Neural cell (in vitro differentiated cells): ENCODE results near the gene KLHL4. TPM values are rescaled to one million over a fixed set of nuclear protein-coding genes. Genes with fewer than 3 reads are reported as not detected.

Experiments used
- H2AFZ ChIP-seq: fragments of 200-600, 300-800 bp; sonication (generic), shearing (Covaris generic); 2 replicates; pipeline ENCODE4 v1.6.0; 2014; ENCODE audit warnings: low read depth, mild to moderate bottlenecking, antibody characterized with exemption, low read length, moderate library complexity
- H3F3A ChIP-seq: fragments of 200-600 bp; shearing (Covaris generic); 2 replicates; pipeline ENCODE4 v1.6.1; 2016; ENCODE audit warnings: mild to moderate bottlenecking, moderate library complexity, mixed read lengths, antibody characterized with exemption, low read length; ENCODE audit not compliant: insufficient read depth, poor library complexity, severe bottlenecking
- H3K27ac ChIP-seq: fragments of 200-600, 300-800 bp; sonication (generic), shearing (Covaris generic); 2 replicates; pipeline ENCODE4 v1.5.1; 2014; ENCODE audit warnings: mild to moderate bottlenecking, low read length, moderate library complexity
- H3K27me3 ChIP-seq: fragments of 300-800, 200-600 bp; sonication (generic), shearing (Covaris generic); 2 replicates; pipeline ENCODE4 v1.6.0; 2014; ENCODE audit warnings: mild to moderate bottlenecking, low read depth, low read length, moderate library complexity; ENCODE audit not compliant: insufficient read depth
- H3K36me3 ChIP-seq: fragments of 300-800, 200-600 bp; sonication (generic), shearing (Covaris generic); 2 replicates; pipeline ENCODE4 v1.5.1; 2014; ENCODE audit warnings: mild to moderate bottlenecking, antibody characterized with exemption, low read length, moderate library complexity; ENCODE audit not compliant: insufficient read depth
- H3K4me2 ChIP-seq: fragments of 300-800, 200-600 bp; sonication (generic), shearing (Covaris generic); 2 replicates; pipeline ENCODE4 v1.6.0; 2014; ENCODE audit warnings: mild to moderate bottlenecking, low read length
- H3K4me3 ChIP-seq: fragments of 300-800, 200-600 bp; sonication (generic), shearing (Covaris generic); 2 replicates; pipeline ENCODE4 v1.5.1; 2014; ENCODE audit warnings: mild to moderate bottlenecking, low read length, moderate library complexity
- H3K79me2 ChIP-seq: fragments of 200-600 bp; shearing (Covaris generic); replicated peaks from 2 replicates; pipeline ENCODE4 v1.6.0; 2014; ENCODE audit warnings: mild to moderate bottlenecking, low read length, moderate library complexity; ENCODE audit not compliant: insufficient read depth
- H3K9ac ChIP-seq: fragments of 300-800, 200-600 bp; sonication (generic), shearing (Covaris generic); 2 replicates; pipeline ENCODE4 v1.6.1; 2016; ENCODE audit warnings: mild to moderate bottlenecking, low read length, mixed read lengths
- H3K9me2 ChIP-seq: fragments of 200-600 bp; shearing (Covaris generic); 2 replicates; pipeline ENCODE4 v1.6.1; 2016; ENCODE audit warnings: mild to moderate bottlenecking, low read length, mixed read lengths; ENCODE audit not compliant: insufficient read depth
- H3K9me3 ChIP-seq: fragments of 200-600, 300-800 bp; sonication (generic), shearing (Covaris generic); 2 replicates; pipeline ENCODE4 v1.6.1; 2016; ENCODE audit warnings: mild to moderate bottlenecking, mixed run types, low read length, moderate library complexity, mixed read lengths
- H4K20me1 ChIP-seq: fragments of 200-600 bp; shearing (Covaris generic); 2 replicates; pipeline ENCODE4 v1.6.1; 2016; ENCODE audit warnings: mild to moderate bottlenecking, mixed run types; ENCODE audit not compliant: insufficient read depth
- EP300 ChIP-seq: fragments of 450-650 bp; conservative IDR thresholded peaks from 2 replicates; pipeline ENCODE4 v1.6.1; 2014; ENCODE audit warnings: antibody characterized with exemption, mild to moderate bottlenecking, moderate library complexity; ENCODE audit not compliant: poor library complexity, severe bottlenecking
- EZH2 ChIP-seq: fragments of 200-600, 300-800 bp; shearing (Covaris generic), sonication (generic); IDR thresholded peaks from 2 replicates; pipeline ENCODE4 v1.6.1; 2014; ENCODE audit warnings: antibody characterized with exemption, low read length, borderline replicate concordance, mild to moderate bottlenecking; ENCODE audit not compliant: insufficient read depth, poor library complexity, severe bottlenecking
- MXI1 ChIP-seq: fragments of 450-650 bp; conservative IDR thresholded peaks from 2 replicates; pipeline ENCODE4 v1.6.1; 2014; ENCODE audit warnings: antibody characterized with exemption, mild to moderate bottlenecking; ENCODE audit not compliant: poor library complexity, severe bottlenecking
- POLR2AphosphoS5 ChIP-seq: IDR thresholded peaks from 2 replicates; pipeline ENCODE4 v1.6.1; 2012
- RAD21 ChIP-seq: fragments of 450-650 bp; conservative IDR thresholded peaks from 2 replicates; pipeline ENCODE4 v1.6.1; 2014; ENCODE audit warnings: antibody characterized with exemption, mild to moderate bottlenecking, moderate library complexity
- SMC3 ChIP-seq: fragments of 450-650 bp; conservative IDR thresholded peaks from 2 replicates; pipeline ENCODE4 v1.6.1; 2014; ENCODE audit warnings: antibody characterized with exemption, mild to moderate bottlenecking, moderate library complexity; ENCODE audit not compliant: poor library complexity
- TAF1 ChIP-seq: IDR thresholded peaks from 2 replicates; pipeline ENCODE4 v1.6.1; 2012; ENCODE audit warnings: low read depth
- polyA plus RNA-seq: library from polyadenylated mRNA; depleted of rRNA; stranded (reverse); fragments of >200 nt; gene quantifications from 2 replicates; pipeline ENCODE4 v1.2.3, GENCODE V29; 2014
- TF ChIP-seq, protein P1 (sequence below): fragments of 450-650 bp; IDR thresholded peaks from 2 replicates; pipeline ENCODE4 v1.5.1; 2014; ENCODE audit warnings: antibody characterized with exemption, mild to moderate bottlenecking, moderate library complexity; ENCODE audit not compliant: poor library complexity, severe bottlenecking
- TF ChIP-seq, protein P2 (sequence below): IDR thresholded peaks from 2 replicates; pipeline ENCODE4 v1.6.1; 2012; ENCODE audit warnings: borderline replicate concordance

KLHL4 gene
- polyA plus RNA-seq, 1 donor from 2014 or later: 2.8 TPM

DNA sequence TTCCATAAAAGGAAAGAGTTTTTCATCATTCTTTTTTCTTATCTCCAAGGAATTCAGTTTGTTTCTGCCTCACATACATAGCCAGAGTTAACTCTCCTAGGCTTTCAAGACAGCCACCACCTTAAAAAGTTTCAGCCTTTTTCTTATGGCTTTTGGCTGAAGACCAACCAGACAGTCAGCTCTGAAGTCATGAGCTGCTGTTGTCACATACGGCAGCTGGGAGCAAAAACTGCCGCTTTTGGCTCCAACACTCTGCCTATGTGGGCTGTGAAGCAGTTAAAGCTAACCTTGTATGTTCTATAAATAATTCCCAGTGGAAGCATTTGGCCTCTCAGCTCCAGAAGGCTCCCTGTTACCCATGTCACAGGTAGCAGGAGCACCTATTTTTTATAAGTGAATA, 104.1 kb downstream of the KLHL4 start:
- no peaks in the 10 kb centered on the region for H3K27me3 ChIP-seq
- H3K4me3 ChIP-seq: no peak overlapping the region
- H3K79me2 ChIP-seq: no peaks in the 10 kb centered on the region
- H3K9me3 ChIP-seq: no peaks in the 10 kb centered on the region
- no peak overlapping the region for H3K27ac ChIP-seq
- no peak overlapping the region for H2AFZ ChIP-seq
- H3K9ac ChIP-seq: no peak overlapping the region
- no peaks in the 10 kb centered on the region for H3K9me2 ChIP-seq
- no peak for TF ChIP-seq RAD21
- no peak for TF ChIP-seq POLR2AphosphoS5
- no peak for TF ChIP-seq MXI1
- TF ChIP-seq TAF1: no peak
- no peak for TF ChIP-seq EZH2
- H3K36me3 ChIP-seq: no peaks in the 10 kb centered on the region
- H3F3A ChIP-seq: no peaks in the 10 kb centered on the region
- no peak overlapping the region for H3K4me2 ChIP-seq
- H4K20me1 ChIP-seq: no peaks in the 10 kb centered on the region

DNA sequence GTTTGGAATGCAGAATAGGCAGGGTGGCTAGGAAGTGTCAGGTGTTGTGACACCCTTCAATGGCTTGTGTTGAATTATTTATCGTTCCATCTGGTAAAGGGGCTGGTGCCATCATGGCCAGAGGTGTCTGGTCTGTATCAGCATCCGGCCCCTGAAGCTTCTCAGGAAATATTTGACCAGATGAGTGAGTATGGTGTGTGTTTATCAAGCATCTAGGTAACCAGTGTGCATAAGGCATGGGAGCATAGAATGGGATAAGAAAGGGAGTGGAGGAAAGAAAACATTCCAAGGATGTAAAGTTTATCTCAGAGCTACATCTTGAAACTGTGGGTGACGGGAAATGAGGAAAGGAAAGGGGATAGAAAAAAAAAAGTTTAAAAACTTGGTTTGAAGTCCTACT, 109.4 kb downstream of the KLHL4 start:
- Histone ChIP-seq H3K27ac (no peak overlapping the region), H3K27me3 (no peaks in the 10 kb centered on the region), H3K79me2 (no peaks in the 10 kb centered on the region), H2AFZ (no peak overlapping the region), H3K9ac (no peak overlapping the region), H3K9me3 (no peaks in the 10 kb centered on the region), H3K9me2 (no peaks in the 10 kb centered on the region), H3K4me3 (no peak overlapping the region), H3K4me2 (no peak overlapping the region), H4K20me1 (no peaks in the 10 kb centered on the region), H3K36me3 (no peaks in the 10 kb centered on the region), H3F3A (no peaks in the 10 kb centered on the region)
- TF ChIP-seq RAD21 (no peak), EP300 (no peak), SMC3 (no peak), MXI1 (no peak), TAF1 (no peak), EZH2 (no peak), POLR2AphosphoS5 (no peak)
- TF ChIP-seq, protein P1, sequence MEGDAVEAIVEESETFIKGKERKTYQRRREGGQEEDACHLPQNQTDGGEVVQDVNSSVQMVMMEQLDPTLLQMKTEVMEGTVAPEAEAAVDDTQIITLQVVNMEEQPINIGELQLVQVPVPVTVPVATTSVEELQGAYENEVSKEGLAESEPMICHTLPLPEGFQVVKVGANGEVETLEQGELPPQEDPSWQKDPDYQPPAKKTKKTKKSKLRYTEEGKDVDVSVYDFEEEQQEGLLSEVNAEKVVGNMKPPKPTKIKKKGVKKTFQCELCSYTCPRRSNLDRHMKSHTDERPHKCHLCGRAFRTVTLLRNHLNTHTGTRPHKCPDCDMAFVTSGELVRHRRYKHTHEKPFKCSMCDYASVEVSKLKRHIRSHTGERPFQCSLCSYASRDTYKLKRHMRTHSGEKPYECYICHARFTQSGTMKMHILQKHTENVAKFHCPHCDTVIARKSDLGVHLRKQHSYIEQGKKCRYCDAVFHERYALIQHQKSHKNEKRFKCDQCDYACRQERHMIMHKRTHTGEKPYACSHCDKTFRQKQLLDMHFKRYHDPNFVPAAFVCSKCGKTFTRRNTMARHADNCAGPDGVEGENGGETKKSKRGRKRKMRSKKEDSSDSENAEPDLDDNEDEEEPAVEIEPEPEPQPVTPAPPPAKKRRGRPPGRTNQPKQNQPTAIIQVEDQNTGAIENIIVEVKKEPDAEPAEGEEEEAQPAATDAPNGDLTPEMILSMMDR: no peak
- TF ChIP-seq, protein P2, sequence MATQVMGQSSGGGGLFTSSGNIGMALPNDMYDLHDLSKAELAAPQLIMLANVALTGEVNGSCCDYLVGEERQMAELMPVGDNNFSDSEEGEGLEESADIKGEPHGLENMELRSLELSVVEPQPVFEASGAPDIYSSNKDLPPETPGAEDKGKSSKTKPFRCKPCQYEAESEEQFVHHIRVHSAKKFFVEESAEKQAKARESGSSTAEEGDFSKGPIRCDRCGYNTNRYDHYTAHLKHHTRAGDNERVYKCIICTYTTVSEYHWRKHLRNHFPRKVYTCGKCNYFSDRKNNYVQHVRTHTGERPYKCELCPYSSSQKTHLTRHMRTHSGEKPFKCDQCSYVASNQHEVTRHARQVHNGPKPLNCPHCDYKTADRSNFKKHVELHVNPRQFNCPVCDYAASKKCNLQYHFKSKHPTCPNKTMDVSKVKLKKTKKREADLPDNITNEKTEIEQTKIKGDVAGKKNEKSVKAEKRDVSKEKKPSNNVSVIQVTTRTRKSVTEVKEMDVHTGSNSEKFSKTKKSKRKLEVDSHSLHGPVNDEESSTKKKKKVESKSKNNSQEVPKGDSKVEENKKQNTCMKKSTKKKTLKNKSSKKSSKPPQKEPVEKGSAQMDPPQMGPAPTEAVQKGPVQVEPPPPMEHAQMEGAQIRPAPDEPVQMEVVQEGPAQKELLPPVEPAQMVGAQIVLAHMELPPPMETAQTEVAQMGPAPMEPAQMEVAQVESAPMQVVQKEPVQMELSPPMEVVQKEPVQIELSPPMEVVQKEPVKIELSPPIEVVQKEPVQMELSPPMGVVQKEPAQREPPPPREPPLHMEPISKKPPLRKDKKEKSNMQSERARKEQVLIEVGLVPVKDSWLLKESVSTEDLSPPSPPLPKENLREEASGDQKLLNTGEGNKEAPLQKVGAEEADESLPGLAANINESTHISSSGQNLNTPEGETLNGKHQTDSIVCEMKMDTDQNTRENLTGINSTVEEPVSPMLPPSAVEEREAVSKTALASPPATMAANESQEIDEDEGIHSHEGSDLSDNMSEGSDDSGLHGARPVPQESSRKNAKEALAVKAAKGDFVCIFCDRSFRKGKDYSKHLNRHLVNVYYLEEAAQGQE: no peak

DNA sequence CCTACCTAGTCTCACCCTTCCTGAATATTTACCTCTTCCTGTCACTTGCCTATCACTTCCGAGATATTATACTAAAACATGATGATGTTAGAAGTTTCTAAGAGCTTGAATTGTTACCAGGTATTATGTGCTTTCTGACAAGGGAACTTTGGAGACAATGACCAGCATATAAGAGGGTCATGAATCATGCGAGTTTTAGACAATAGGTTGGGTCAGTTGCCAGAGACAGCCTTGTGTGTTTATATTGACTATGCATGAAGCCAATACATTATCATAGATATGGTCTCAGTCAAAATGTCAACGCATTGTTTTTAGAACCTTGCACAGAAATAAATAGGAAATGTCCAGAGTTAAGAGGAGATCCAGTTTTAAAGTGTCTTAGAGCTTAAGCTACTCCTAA, 116.8 kb downstream of the KLHL4 start:
- Histone ChIP-seq H3K9me2 (no peaks in the 10 kb centered on the region), H3K79me2 (no peaks in the 10 kb centered on the region), H3K36me3 (no peaks in the 10 kb centered on the region), H2AFZ (no peak overlapping the region), H3K9ac (no peak overlapping the region), H3F3A (no peaks in the 10 kb centered on the region), H3K27me3 (no peaks in the 10 kb centered on the region), H3K4me2 (no peak overlapping the region), H4K20me1 (no peaks in the 10 kb centered on the region), H3K27ac (no peak overlapping the region), H3K4me3 (no peak overlapping the region), H3K9me3 (no peaks in the 10 kb centered on the region)
- TF ChIP-seq MXI1 (no peak), EP300 (no peak), SMC3 (no peak), EZH2 (no peak), TAF1 (no peak), RAD21 (no peak), POLR2AphosphoS5 (no peak)
- TF ChIP-seq, protein P1: no peak
- TF ChIP-seq, protein P2: no peak
